CD4-positive, alpha-beta T cell treated with Interleukin-15 for 1 hour (primary cell): Measurements from ENCODE around the gene PHF1.
A peak's percentile ranks its signal among the peaks of the same experiment; 100 is the strongest.

Experiments
- DNase-seq: peaks from one replicate; pipeline ENCODE4 v3.0.0-alpha.2; 2020

Gene PHF1

GRCh38 chr6:33433544-33434191, 22.9 kb downstream of the PHF1 start:
- DNase-seq: no peak

GRCh38 chr6:33434961-33435360, 24.1 kb downstream of the PHF1 start:
- DNase-seq: no peak

- no peak for DNase-seq
Observed at GRCh38 chr6:33437666-33438065, 26.9 kb downstream of the PHF1 start.

GRCh38 chr6:33438978-33439594, 28.3 kb downstream of the PHF1 start:
- no peak for DNase-seq

- DNase-seq: no peak
Observed at GRCh38 chr6:33439956-33440648, 29.3 kb downstream of the PHF1 start.

GRCh38 chr6:33440649-33441309, 30.0 kb downstream of the PHF1 start:
- DNase-seq: no peak

GRCh38 chr6:33441457-33441856, 30.6 kb downstream of the PHF1 start:
- DNase-seq: no peak

- DNase-seq: no peak
Observed at GRCh38 chr6:33442283-33442682, 31.5 kb downstream of the PHF1 start.

- DNase-seq: no peak
Observed at GRCh38 chr6:33443025-33443424, 32.2 kb downstream of the PHF1 start.

GRCh38 chr6:33443619-33444504, 33.0 kb downstream of the PHF1 start:
- no peak for DNase-seq

- DNase-seq: no peak
Observed at GRCh38 chr6:33445119-33445603, 34.3 kb downstream of the PHF1 start.

GRCh38 chr6:33446356-33446755, 35.5 kb downstream of the PHF1 start:
- no peak for DNase-seq

- DNase-seq: no peak
Observed at GRCh38 chr6:33450434-33450833, 39.6 kb downstream of the PHF1 start.

- DNase-seq: no peak
Observed at GRCh38 chr6:33451606-33452005, 40.8 kb downstream of the PHF1 start.

GRCh38 chr6:33452496-33452895, 41.7 kb downstream of the PHF1 start:
- no peak for DNase-seq

GRCh38 chr6:33453393-33454008, 42.7 kb downstream of the PHF1 start:
- DNase-seq: no peak

GRCh38 chr6:33454009-33454946, 43.5 kb downstream of the PHF1 start, which contains the start of gene ZBTB9:
Gene ZBTB9, plus strand, starts transcription at chr6:33454576. Its CDS starts 525 bp downstream, at chr6:33455101.
- peak; percentile 96 for DNase-seq

GRCh38 chr6:33455051-33455450, 44.2 kb downstream of the PHF1 start:
- DNase-seq: no peak

GRCh38 chr6:33456156-33456555, 45.3 kb downstream of the PHF1 start:
- no peak for DNase-seq

- DNase-seq: no peak
Observed at GRCh38 chr6:33458676-33459075, 47.9 kb downstream of the PHF1 start.

- DNase-seq: no peak
Observed at GRCh38 chr6:33459226-33459625, 48.4 kb downstream of the PHF1 start.
